ENCODE results near the gene MVB12B. TPM values are rescaled to one million over a fixed set of nuclear protein-coding genes. Genes with fewer than 3 reads are reported as not detected.

MVB12B gene
- total and polyA plus RNA-seq, 2 of the 8 experiments (the other 6 are each of a cell fraction or from before 2014, with no cell fraction given): 2.6 to 5.0 TPM

- no peak overlapping the region for H3K14ac ChIP-seq (ENCODE audit: insufficient read length)
- DNase-seq (ENCODE audit: low read depth in 1 of 2, low spot score in 2 of 2) (no peak), FAIRE-seq (no peak)
- no peak overlapping the region for H4K5ac ChIP-seq (ENCODE audit: insufficient read length, low read depth, low read length)
- POLR2A ChIA-PET (ENCODE audit: partially characterized antibody): no interaction called here
- H3K79me2 ChIP-seq (ENCODE audit: control insufficient read depth in 1 of 2, insufficient read depth in 2 of 2, low read length in 2 of 2): no peaks in the 10 kb centered on the region
- no peaks in the 10 kb centered on the region for H3K23me2 ChIP-seq (ENCODE audit: low read depth, low read length)
- H3K4me1 ChIP-seq (replicated peaks in 1 of 4; ENCODE audit: control insufficient read depth in 3 of 4, insufficient read depth in 4 of 4, low read length in 3 of 4): peaks cover 10 to 14% (median 12%) of the 10 kb centered on the region in 4 experiments
- H3K56ac ChIP-seq (replicated peaks; ENCODE audit: insufficient read length, low read depth, low read length): no peak overlapping the region
- H2BK15ac ChIP-seq (ENCODE audit: low read length): no peak overlapping the region
- H3K36me3 ChIP-seq (ENCODE audit: control insufficient read depth in 2 of 4, insufficient read depth in 4 of 4, low read length in 3 of 4): no peaks in the 10 kb centered on the region
- no peaks in the 10 kb centered on the region for H3K79me1 ChIP-seq (ENCODE audit: low read depth, low read length)
- no peak overlapping the region for H3K4me2 ChIP-seq (ENCODE audit: insufficient read depth in 1 of 2, low read depth in 2 of 2, low read length in 2 of 2)
- no peak overlapping the region for H3K4me3 ChIP-seq (ENCODE audit: extremely low read depth in 1 of 4, insufficient read depth in 2 of 4, low read depth in 3 of 4, low read length in 4 of 4)
- H4K91ac ChIP-seq (replicated peaks; ENCODE audit: insufficient read length, low read length): no peak overlapping the region
- H2AK5ac ChIP-seq (ENCODE audit: low read depth, low read length): no peak overlapping the region
- WGBS, 2 experiments (ENCODE audit: extremely low coverage in 1 of 2, insufficient coverage in 1 of 2, insufficient read length in 1 of 2, insufficient replicate concordance in 2 of 2, low coverage in 1 of 2, low lambda C conversion rate in 2 of 2, missing lambda C conversion rate in 1 of 2): 88 to 100% methylated on average over 1 to 2 of the region's 2 CpGs
- no peak overlapping the region for H3K23ac ChIP-seq (ENCODE audit: insufficient read length)
- no peak overlapping the region for H3K18ac ChIP-seq (ENCODE audit: extremely low read depth, low read length)
- H2BK20ac ChIP-seq (ENCODE audit: low read length): no peak overlapping the region
- H3K27me3 ChIP-seq (replicated peaks in 1 of 4; ENCODE audit: control insufficient read depth in 3 of 4, extremely low read depth in 1 of 4, insufficient read depth in 3 of 4, low read length in 3 of 4): no peaks in the 10 kb centered on the region; a peak in 1 of 7 replicates
- no peak overlapping the region for H2BK120ac ChIP-seq (replicated peaks; ENCODE audit: low read depth, low read length)
- no peaks in the 10 kb centered on the region for H4K20me1 ChIP-seq (replicated peaks in 1 of 2; ENCODE audit: control insufficient read depth in 1 of 2, insufficient read depth in 2 of 2, low read length in 2 of 2)
- H4K8ac ChIP-seq (ENCODE audit: extremely low read depth, insufficient read depth, low read length): no peak overlapping the region
- CTCF ChIA-PET (ENCODE audit: partially characterized antibody): interaction anchor here (1.1 kb wide), 1 partner anchor 40 kb away, joined by 3 read pairs; no protein-coding TSS in a partner anchor
- H2BK12ac ChIP-seq (ENCODE audit: low read depth, low read length): no peak overlapping the region
- no peak overlapping the region for H3K4ac ChIP-seq (replicated peaks; ENCODE audit: insufficient read length, low read depth, low read length)
- H3K27ac ChIP-seq (ENCODE audit: low read depth, low read length): no peak overlapping the region
- H2BK5ac ChIP-seq (ENCODE audit: low read depth, low read length): no peak overlapping the region
- H3K9me3 ChIP-seq (ENCODE audit: insufficient read depth in 2 of 2, low read depth in 1 of 2, low read length in 1 of 2): no peaks in the 10 kb centered on the region
- TF ChIP-seq SIRT6 (IDR thresholded peaks at IDR 0.05; ENCODE audit: low read length) (no peak), SP1 (IDR thresholded peaks at IDR 0.05; ENCODE audit: low read depth, low read length) (no peak), CTCF (IDR thresholded peaks at IDR 0.05; ENCODE audit: control extremely low read depth in 1 of 3, insufficient read depth in 1 of 3, low read depth in 1 of 3, low read length in 3 of 3) (no peak), POLR2A (IDR thresholded peaks at IDR 0.05; ENCODE audit: control extremely low read depth in 1 of 2, low read depth in 2 of 2, low read length in 2 of 2) (no peak), TAF1 (IDR thresholded peaks at IDR 0.05; ENCODE audit: low read depth, low read length) (no peak), BACH1 (IDR thresholded peaks at IDR 0.05; ENCODE audit: low read length) (no peak), SRF (IDR thresholded peaks at IDR 0.05; ENCODE audit: low read depth, low read length) (no peak)
- no peak overlapping the region for H3K9ac ChIP-seq (replicated peaks in 1 of 4; ENCODE audit: extremely low read depth in 1 of 4, low read depth in 3 of 4, low read length in 3 of 4)
- H2AFZ ChIP-seq (ENCODE audit: low read length): no peak overlapping the region
These were observed 91.1 kb downstream of the MVB12B start for GRCh38 chr9:126417684-126418083.
